H1 (cell line): ENCODE results near the gene MYLK. TPM values are rescaled to one million over a fixed set of nuclear protein-coding genes. Genes with fewer than 3 reads are reported as not detected.

Source experiments
- NRF1 ChIP-seq: IDR thresholded peaks from 2 replicates; pipeline ENCODE4 v1.6.1; 2011; ENCODE audit warnings: mild to moderate bottlenecking, low read depth, low read length, improper control_type of control experiment
- polyA plus RNA-seq, 7 experiments: library from polyadenylated mRNA; depleted of rRNA in 3 of 7; stranded (reverse) in 5 of 7; unstranded in 2 of 7; fragments of >200 nt in 5 of 7; fragments of 200-250 nt in 2 of 7; gene quantifications; 1 replicate in 5 of 7; 2 replicates in 1 of 7; 4 replicates in 1 of 7; pipeline versions ENCODE4 v1.2.1 to v1.2.3, GENCODE V29; 2011 to 2013; ENCODE audit warnings: missing spikeins in 2 of 7, mixed read lengths in 2 of 7
- total RNA-seq: library from RNA; stranded (reverse); fragmentation: NEBNext Ultra II Directional; extraction: Animal tissue kit (Norgen Biotek cat#: 25700); gene quantifications from 2 replicates; pipeline ENCODE4 v1.2.1, GENCODE V29; 2021

Gene MYLK
- total and polyA plus RNA-seq, 2 of the 8 experiments (the other 6 are each of a cell fraction or from before 2014, with no cell fraction given) = 11.6 to 21.3 TPM

GRCh38 chr3:123781571-123782275 is 102.4 kb downstream of the MYLK start (continued):
- no peak for TF ChIP-seq NRF1
